HG03045 (cell line): ENCODE data around the gene OR6N1.

ENCODE experiments used
- ATAC-seq: cut with Tn5 transposase; IDR thresholded peaks from one replicate; pipeline ENCODE4 v1.9.1; 2021; ENCODE audit warnings: mild to moderate bottlenecking, moderate library complexity; ENCODE audit not compliant: unreplicated experiment

OR6N1 gene, protein sequence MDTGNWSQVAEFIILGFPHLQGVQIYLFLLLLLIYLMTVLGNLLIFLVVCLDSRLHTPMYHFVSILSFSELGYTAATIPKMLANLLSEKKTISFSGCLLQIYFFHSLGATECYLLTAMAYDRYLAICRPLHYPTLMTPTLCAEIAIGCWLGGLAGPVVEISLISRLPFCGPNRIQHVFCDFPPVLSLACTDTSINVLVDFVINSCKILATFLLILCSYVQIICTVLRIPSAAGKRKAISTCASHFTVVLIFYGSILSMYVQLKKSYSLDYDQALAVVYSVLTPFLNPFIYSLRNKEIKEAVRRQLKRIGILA

DNA sequence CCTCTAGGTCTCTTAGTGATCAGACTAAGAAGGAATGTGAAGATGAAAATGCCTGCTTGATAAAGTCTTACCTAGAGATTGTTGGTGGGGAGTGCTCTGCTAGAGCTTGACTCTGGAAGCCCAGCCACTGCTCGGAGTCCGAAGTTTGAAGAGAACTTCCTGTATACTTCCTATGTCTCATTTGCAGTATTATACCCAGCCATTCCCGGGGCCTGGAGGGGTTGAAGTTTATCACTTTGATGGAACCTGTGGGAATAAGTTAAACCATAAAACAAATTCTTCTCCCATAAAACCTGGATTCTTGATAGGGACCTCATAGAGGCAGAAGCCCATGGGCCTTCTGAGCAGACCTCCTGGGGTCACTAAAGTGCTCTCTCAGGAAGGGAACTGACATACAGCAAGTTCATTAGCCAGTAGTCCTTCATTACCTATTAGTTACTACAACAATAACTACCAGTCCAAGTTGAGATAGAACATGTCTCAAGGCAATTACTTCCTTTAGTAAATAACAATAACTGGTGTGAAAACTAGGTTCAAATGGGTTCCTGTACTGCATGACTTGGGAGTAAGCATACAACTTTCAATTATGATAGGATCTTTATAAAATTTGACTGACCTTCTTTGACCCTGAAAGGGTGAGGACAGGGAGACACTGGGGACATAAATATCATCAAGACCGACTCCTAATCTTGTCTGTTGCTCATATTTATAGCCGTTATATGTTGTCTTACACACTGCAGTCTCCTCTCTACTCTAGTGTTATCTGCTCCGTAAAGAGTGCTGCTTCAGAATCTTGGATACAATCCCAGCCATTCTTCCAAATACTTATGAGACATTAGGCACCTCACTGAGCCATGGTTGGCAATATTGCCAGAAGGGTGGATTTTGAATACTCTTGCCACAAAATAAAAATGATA lies at the start of gene OR6N1:
Gene OR6N1 (minus strand): TSS at position 246 of the 917 bp plus-strand sequence. CDS start 5,513 bp downstream, outside the sequence.
- no peak for ATAC-seq

DNA sequence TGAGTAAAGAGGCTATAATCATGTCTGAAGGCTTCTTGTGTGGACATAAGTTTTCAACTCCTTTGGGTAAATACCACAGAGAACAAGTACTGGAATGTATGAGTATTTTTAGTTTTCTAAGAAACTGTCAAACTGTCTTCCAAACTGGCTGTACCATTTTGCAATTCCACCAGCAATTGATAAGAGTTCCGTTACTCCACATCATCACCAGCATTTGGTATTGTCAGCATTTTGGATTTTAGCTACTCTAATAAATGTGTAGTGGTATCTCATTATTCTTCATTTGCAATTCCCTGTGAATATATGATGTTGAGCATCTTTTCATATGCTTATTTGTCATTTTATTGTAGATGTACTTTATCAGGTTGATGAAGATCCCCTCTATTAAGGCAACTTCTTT lies 49.7 kb upstream of the OR6N1 start:
- no peak for ATAC-seq

DNA sequence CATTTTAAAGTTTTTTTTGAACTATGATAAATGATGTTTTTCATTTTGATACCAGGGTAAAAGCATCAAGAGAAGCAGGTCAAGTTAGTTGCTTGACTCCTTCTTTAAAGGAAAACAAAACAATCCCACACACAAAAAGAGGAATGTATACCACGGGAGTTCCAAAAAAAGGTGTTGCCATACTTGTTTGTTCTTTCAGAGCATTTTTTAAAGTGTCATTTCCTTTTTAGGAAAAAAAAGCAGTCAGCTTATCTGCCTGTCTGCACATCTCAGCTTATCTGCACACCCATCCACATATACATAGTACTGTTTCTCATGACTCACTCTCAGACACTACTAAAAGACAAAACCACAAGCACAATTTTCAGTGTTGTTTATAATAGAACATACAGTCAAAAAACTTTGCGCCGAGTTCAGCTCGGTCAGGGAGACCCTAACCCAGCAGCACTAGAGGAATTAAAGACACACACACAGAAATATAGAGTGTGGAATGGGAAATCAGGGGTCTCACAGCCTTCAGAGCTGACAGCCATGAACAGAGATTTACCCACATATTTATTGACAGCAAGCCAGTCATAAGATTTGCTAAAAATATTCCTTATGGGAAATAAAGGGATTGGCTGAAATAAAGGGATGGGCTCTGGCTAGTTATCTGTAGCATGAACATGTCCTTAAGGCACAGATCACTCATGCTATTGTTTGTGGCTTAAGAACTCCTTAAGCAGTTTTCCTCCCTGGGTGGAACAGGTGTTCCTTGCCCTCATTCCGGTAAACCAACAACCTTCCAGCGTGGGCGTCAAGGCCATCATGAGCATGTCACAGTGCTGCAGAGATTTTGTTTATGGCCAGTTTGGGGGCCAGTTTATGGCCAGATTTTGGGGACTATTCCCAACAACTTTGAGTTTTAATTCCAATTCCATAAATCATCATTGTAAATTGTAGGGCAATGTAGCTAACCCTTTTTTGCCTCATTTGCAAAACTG lies 47.8 kb upstream of the OR6N1 start:
- no peak for ATAC-seq

DNA sequence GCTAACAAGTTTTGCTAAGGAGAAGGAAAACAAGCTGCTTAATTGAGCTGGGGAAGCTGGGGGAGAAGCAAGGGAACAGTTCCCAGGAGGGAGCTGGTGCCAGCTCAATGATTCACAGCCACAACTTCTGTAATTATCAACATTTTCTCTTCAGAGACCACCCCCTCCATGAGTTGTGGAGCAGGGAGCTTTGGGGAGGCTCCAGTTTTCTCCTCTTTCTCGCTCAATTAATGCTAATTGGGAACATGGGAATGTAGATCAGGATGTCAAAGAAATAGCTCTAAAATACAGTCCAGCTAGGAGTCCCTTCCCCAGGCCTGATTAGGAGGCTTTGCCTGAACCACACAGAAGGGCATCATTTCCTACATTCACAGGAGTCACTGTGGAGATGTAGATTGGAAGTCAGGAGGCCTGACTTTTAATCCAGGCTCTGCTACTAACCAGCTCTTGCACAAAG lies 47.0 kb upstream of the OR6N1 start:
- ATAC-seq = no peak

DNA sequence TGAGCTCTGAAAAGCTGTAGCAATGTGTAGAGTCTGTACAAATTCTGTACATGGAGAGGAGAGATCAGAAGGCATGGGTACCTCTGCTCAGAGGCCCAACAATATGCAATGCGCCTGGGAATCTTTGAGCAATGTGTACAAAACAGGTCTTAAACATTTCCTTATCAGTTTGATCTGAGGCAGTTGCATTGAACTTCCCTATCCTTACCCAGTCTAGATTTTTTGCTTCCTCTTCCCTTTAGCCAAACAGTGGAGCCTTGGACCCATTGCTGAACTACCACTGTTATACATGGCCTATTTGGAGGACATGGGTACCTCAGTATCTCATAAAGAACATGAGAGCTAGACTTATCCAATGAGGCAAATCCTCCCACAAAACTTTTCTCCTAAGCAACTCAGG lies 46.6 kb upstream of the OR6N1 start:
- ATAC-seq = no peak

DNA sequence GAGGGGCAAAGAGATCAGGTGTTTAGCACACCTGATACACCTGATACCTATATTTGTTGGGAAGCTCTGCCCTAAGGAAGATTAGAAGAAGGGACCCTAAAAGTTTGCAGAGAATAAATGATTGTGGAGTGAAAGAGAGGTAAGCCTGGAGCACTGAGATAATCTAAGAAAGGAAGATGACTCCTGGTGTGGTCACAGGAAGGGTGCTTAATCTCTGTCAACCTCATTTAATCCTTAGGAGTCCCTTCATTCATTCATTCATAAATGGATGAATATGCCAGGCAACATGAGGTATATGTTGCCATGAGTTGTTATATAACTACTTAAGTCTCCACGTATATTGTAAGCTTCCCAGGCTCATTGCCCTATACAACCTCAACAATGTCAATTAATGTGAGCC lies 43.0 kb upstream of the OR6N1 start:
- no peak for ATAC-seq

DNA sequence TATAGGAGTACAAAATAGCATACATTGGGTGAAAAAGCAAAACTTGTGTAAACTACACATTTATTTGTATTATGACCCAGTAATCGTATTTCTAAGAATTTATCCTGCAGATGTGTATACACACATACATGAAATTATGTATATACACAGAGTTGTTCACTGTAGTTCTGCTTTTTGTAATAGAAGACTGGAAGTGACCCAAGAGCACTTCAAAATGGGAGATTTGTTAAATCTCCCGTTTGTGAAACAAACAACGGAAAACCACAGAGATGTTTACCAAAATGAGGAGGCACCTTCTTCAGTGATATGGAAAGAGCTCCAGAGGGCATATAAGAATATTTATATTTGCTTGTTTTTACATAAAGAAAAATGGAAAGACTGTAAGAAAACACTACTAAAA lies 41.2 kb upstream of the OR6N1 start:
- no peak for ATAC-seq

DNA sequence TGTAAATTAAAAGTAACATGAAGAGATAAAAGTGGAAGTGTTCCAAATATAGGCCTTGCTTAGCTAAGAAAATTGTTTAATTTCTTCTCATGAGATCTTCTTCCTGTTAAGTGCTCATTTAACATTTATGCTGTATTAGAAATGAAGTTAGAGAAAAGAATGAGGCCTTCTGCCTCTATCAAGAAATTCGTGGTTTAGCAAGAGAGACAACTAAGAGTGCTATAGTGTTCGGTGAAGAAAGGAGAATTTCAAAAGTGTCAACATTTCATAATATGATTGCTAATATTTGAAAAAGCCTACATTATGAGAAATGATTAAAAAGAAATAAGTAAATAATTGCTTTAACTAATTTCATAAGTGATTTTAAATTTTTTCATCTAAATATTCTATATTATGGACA lies 40.3 kb upstream of the OR6N1 start:
- ATAC-seq = no peak

DNA sequence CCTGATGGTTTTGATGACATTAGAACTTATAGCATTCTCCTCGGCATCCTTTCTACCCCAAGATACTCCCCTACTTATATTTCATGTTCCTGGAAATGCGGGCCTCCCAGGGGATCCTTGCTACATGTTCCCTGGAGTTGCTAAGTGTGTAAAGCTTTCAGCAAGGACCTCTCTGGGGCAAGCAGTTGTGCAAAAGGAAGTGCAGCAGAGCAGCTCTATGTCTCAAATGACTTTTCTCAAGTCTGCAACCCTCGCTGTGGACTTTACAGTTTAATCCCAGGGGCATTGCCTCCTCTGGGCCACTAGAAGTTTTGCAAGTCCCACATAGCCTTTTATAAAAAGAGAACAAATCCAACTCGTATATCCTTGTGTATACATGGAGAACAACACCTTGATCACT lies 38.3 kb upstream of the OR6N1 start:
- ATAC-seq = no peak

DNA sequence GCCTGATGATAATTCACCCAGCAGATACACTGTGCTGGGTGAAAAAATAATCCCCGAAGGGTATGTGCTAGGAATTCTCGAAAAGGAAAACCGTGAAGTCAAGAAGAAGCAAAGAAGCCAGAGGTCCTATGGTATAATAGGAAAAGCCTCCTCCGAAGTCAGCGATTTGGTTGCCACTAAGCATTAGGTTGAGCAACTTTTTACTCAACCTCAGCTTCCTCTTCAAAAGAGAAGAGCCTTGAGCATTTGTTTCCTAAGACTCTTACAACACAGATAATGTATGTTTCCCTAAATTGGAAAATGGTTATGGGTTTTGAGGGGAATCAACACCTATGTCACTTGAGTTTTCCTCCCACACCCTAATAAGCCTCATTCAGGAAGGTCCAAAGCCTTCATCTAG lies 37.9 kb upstream of the OR6N1 start:
- no peak for ATAC-seq

DNA sequence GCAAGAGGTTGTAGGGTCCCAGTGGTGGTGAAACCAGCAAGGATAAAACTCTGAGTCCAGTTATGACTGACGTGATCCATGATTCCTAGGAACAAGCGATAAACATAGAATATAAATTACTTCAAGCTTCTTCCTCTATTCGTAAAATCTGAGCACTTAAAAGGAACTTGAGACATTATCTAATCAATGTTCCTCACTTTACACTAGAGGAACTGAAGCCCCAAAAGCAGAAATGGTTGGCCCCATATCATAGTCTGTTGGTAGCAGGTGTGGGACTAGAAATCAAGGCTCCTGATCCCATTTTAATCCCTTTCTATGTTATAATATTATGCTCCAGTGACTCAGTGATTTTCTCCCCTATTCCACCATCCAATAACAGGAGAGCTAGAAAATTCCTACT lies 37.3 kb upstream of the OR6N1 start:
- ATAC-seq = no peak

DNA sequence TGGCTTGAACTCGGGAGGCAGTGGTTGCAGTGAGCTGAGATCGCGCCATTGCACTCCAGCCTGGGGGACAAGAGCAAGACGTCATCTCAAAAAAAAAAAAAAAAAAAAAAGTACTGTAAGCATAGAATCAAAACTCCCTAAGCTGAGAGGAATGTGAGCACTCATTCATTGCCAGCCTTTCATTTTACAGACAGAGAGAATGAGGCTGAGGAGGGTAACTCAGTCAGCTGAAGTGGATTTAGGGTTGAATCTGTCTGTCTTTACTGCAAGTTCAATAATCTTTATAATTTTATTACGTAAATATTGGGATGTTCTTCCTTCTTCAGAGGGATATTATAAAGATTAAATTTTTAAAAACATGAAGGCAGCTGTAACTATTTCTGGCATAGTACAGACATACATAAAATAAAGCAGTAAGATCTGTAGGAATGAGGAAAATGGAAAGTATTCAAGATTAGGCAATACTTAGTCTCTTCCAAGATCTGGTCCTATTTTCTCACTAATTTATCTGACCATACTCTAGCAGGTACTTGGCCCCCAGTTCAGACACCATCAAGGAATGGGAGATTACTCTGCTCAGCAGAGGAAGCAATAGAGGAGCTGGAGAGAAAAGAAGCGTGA lies 35.0 kb upstream of the OR6N1 start:
- no peak for ATAC-seq

DNA sequence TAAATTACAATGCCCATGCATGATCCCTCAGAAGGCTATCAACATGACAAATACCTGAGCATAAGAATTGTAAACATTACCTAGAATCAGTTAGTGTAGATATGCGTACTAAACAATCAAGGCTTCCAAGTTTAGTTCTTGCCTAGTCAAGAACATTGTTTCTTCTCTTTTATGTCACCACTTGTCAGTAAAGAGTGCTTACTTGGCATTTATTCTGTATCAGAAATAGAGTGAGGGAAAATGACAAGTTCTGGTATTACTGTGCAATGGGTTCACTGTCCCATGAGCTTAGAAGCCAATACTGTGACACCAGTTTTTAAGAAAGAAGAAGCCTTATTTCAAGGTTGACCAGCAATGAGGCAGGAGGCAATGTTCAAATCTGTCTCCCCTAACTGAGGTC lies 31.7 kb upstream of the OR6N1 start:
- ATAC-seq = no peak

DNA sequence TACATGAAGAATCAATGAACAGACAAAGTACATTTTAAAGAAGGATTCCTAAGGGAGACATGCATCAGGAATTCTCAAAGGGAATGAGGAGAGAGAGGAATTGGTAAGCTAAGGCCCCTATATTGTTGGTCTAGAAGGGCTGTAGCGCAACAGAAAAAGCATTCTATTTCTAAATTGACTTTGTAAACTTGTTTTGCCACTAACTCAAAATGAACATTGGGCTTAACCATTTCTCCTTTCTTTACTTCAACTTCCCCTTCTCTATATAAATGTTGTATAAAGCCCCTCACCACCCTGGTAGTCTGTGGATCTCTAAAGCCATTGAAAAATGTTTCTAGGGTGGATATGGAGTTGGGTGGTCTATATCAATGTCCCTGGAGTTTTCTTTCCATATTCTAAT lies 29.4 kb upstream of the OR6N1 start:
- no peak for ATAC-seq

DNA sequence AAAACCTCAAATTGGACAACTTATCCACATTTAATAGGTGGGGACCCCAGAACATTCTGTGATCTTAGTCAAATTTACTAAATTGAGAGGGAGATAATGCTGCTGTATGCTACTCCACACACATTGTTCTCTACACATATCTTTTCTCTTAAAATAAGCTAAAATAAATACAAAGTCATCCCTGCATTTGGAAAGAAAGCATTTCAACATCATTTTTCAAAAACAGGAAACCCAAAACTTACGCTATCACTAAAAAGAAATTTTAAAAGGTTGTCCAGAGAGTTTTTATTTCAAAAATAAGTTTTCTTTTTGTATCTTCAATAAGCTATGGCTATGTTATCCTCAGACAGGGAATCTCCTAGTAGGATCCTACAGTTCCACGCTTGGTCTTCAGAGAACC lies 28.5 kb upstream of the OR6N1 start:
- ATAC-seq = no peak

DNA sequence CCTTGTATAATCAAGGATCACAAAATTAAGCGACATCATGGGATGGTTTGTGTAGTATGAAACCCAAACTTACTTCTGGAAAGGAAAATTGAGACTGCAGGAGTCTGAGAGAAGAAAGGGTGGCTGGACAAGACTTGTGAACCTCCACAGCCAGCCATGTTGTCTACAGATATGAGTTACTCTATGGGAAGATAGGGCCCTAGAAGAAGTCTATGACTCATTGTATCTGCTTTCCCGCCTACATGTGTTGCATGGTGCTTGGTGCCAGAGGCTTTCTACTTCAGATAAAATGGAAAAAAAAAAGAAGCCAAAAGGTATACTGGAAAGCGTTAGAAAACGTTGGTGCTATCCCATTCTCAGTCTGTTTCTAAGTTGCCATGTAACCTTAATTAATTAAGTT lies 27.7 kb upstream of the OR6N1 start:
- no peak for ATAC-seq

DNA sequence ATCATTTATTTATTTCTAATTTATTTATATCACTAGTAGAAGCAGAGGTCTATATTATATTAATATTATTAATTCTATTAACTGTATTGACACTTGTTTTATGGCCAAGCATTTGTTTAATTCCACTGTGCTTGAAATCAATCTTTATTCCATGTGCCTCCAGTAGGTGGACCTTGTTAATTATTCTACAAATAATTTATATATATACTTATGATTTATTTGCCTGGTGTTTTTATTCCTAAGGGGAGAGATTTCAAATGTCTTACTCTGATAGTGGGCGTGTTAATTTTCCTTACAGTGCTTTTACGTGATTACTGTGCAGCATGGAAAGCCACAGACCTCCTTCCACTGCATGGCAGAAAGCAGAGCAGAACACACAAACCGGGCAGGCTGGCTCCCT lies 26.5 kb upstream of the OR6N1 start:
- ATAC-seq = no peak

DNA sequence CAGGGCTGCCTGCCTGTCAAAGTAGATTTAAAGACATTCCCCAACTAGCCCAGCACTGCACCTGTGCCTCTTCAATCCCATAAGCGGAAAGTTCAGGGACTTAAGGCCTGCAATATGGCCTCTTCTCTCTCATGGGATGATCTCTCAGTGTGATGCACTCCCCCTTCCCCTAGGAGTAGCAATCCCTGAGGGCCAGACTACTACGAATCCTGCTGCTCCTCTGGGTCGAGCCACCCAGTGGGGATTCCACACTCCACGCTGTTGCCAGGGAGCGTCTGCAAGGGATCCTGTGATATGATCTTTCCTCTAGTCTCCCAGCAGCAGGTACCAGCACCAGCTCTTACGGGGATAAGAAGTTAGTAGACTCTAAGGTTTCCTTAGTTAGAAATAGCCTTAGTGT lies 22.3 kb upstream of the OR6N1 start:
- ATAC-seq = no peak

DNA sequence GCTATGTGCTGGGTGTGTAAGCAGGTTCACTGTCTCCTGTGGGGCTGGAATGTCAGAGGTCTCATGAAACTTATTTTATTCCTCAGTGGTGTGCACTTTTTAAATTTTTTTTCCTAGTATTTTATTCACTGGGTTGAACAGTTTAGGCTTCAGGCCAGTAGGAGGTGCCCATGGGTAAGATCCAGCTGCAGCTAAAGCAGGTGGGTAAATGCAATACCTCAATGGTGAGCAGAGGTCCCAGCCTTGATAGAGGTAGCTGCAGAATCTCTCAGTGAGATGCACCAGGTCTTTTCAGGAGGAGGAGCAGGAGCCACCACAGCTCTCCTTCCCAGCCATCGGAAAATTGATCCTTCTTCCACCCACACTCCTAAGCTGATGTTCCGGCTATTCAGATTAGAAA lies 21.6 kb upstream of the OR6N1 start:
- ATAC-seq = no peak

DNA sequence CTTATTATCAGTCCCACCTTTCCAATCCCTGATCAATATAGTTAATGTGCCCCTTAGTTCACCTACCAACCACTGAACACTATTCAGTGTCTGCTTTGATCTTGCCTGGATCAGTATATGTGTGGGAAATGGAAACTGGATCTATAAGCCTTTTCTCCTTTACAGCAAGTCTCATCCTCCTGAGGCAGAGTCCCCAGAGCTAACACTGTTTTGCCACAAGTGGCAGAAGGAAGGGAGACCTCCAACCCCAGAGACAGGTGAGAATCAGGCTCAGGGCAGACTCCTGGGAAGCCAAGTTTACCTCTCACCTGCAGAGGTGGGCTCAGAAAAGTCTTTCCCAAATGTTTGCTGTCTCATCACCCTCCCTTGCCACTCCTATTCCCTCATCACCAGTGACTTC lies 9.1 kb upstream of the OR6N1 start, which contains the start of gene OR6N2:
Gene OR6N2 (minus strand): TSS at position 101 of the 400 bp plus-strand sequence. CDS start 3,569 bp downstream, outside the sequence.
- no peak for ATAC-seq
